ACHN (cell line): ENCODE measurements around the gene MAST1.
"Not testable (repeated sequence)": the region's sequence is repeated elsewhere in the genome, so short reads cannot be mapped to it uniquely, and the experiment has no call there.

Source experiments
- DNase-seq: peaks from one replicate; pipeline ENCODE4 v3.0.0-alpha.2; 2015
- in situ Hi-C: cut with HindIII; loops from 2 replicates; pipeline ENCODE4 v1.10.0; 2017; ENCODE audit warnings: low sequenced_read_pairs, low pct_ligation_motif_present, low pct_unique_long_range_greater_than_20kb

MAST1 gene

DNA sequence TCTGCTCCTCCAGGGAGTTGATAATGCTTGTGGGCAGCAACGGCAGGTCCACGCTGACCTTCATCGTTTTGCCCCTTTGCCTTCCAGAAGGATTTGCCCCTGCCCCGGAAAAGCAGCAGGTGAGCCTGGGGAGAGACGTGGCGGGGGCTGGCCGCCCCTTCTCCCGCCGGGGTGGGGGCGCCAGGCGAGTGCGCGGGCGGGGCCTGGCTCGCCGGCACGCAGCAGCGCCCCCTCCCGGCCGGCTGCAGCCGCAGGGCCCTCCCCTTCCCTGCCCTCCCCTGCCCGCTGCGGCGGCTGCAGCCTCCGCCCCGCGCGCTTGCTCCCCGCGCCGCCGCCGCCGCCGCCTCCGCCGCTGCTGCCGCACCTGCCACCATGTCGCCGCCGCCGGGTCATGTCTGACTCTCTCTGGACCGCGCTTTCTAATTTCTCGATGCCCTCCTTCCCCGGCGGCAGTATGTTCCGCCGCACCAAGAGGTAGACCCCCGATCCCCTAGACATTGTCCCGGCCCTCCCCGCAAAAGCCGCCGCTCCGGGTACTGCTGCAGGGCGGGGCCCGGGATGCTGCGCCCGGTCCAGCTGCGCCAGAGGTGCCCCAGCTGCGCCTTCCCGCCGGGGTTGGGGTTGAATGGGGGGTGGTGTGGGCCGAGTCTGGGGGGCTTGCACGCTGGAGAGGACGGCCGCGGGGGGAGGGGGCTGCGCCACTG, at the start of gene MAST1:
Gene MAST1 (plus strand): TSS at position 334 of the 704 bp plus-strand sequence. CDS start 58 bp downstream, at position 392.
- in situ Hi-C loops = no loop called here
- DNase-seq = peak; percentile 56

DNA sequence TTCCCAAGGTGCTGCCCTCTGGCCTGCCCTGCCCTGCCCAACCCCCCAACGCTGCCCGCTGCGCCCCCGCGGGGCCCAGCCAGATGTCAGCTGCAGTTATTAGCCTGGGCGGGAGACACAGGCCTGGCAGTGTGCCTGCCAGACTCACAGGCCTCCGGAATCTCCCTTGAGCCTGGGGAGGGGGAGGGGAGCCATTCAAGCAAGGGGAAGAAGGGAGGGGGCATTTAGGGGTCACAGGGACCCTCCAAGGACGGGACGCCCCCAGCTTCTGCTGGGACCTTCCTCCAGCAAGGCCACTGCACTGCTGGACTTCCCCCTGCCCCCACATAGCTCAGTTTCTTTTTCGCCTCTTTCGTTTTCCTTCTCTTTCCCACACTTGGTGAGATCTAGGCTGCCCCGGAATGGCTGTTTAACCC, 49.6 kb upstream of the MAST1 start:
- in situ Hi-C loops = no loop called here
- peak; percentile 51 for DNase-seq

- DNase-seq = no peak
- in situ Hi-C loops = no loop called here
Measured at GRCh38 chr19:12789098-12789903, 49.0 kb upstream of the MAST1 start.

- DNase-seq = peak; percentile 92
- in situ Hi-C loops = no loop called here
Measured at GRCh38 chr19:12789904-12790619, 48.3 kb upstream of the MAST1 start.

DNA sequence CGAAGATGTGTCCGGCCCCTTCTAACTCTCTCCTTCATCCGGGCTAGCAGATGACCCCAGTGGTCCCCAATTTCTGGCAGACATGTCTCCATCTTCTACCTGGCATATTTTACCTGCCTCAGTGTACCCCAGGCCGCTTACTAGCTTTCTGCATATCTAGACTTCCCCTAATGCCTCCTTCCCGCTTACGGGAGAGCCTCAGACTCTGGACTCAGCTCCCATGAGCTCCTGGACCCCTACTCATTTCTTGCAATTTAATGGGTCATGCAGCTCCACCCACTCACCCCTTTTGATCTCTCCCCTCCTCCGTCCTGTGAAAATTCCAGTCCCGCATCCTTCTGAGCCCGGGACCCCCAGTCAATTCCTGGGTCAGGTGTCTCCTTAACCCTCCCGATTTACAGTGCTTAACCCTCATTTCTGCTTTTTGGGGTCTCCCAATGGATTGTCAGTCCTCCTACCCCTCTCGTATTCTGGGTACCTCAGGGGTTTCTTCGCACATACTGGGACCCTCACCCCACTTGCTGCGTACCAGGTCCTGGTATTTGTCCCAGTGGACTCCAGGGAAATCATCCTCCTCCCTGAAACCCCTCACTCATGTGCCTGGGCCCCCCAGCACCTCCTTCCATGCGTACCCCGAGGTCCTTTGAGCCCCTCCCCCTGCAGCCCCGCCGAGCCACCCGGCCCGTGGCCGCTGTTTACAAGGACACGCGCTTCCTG, 47.5 kb upstream of the MAST1 start:
- DNase-seq = no peak
- in situ Hi-C loops = no loop called here

- peak; percentile 93 for DNase-seq
Measured at GRCh38 chr19:12791345-12792050, 46.8 kb upstream of the MAST1 start, which contains the start of gene JUNB. JUNB (plus strand) TSS chr19:12791486; CDS start chr19:12791772, 286 bp downstream.

GRCh38 chr19:12792051-12792852, 46.1 kb upstream of the MAST1 start:
- in situ Hi-C loops = no loop called here
- peak; percentile 55 for DNase-seq

More at GRCh38 chr19:12791345-12792050, 46.8 kb upstream of the MAST1 start, which contains the start of gene JUNB:
- in situ Hi-C loops = no loop called here

DNA sequence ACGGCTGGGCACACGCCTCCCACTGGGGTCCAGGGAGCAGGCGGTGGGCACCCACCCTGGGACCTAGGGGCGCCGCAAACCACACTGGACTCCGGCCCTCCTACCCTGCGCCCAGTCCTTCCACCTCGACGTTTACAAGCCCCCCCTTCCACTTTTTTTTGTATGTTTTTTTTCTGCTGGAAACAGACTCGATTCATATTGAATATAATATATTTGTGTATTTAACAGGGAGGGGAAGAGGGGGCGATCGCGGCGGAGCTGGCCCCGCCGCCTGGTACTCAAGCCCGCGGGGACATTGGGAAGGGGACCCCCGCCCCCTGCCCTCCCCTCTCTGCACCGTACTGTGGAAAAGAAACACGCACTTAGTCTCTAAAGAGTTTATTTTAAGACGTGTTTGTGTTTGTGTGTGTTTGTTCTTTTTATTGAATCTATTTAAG, 45.4 kb upstream of the MAST1 start:
- in situ Hi-C loops = no loop called here
- no peak for DNase-seq

DNA sequence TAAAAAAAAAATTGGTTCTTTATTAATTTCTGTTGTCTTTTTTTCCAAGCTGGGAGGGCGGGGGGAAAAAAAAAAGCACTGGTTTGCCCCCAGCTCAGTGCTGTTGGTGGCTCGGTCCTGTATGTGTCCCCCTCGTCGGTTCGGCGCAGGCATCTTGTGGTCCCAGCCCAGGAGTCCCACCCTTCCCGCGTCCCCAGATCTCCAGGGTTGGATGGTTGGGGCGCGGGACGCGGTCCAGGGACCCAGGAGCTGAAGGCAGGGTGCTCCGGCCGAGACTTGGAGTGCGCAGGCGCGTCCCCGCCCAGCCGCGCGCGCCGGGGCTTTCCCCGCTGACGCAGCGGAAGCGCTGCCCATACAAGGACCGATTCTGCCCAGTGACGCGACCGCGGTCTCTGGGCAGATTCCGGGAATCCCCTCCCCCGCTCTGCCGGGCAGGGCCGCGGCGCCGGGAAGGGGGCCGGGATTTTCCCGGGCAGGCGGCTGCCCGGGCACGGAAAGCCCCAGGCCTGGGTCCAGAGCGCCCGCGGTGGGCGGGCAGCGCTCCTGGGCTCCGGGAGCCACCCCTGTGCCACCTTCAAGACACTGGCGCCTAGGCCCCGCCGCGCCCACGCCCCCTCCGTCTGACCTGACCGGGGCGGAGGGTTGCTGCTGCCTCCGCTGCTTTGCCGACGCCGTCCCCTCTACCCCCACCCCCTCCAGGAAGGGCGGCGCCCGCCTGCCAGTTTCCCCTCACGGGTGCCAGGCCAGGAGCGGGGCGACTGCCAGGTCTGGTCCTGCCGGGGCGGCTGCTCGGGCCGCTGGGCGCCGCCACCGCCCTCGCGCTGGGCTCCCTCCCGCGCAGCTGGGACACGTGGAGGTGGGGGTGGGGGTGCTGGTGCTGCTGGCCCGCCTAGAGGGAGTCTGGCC, 44.8 kb upstream of the MAST1 start:
- DNase-seq = peak; percentile 91
- in situ Hi-C loops = no loop called here

DNA sequence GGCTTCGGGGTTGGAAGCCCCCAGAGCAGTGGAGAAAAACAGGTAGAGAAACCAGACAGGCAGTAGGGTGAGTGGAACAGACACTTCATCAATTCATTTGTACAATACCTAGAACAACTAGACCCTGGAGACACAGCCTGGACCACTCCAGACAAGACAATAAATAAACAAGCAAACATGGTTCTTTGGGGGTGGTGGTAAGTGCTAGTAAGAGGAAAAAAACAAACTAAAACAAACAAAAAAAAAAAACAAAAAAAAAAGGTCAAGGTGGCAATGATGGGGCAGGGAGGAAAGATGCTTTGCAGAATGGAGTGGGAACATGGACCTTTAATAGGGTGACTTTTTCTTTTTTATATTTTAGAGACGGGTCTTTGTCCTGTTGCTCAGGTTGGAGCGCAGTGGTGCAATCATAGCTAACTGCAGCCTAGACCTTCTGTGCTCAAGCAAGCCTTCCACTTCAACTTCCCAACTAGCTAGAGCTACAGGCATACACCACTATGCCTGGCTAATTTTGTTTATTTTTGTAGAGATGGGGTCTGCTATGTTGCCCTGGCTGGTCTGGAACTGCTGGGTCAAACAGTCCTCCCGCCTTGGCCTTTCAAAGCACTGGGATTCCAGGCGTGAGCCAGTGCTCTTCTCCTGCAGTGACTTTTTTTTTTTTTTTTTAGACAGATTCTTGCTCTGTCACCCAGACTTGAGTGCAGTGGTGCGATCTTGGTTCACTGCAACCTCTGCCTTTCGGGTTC, 43.9 kb upstream of the MAST1 start:
- in situ Hi-C loops = no loop called here
- no peak for DNase-seq

DNA sequence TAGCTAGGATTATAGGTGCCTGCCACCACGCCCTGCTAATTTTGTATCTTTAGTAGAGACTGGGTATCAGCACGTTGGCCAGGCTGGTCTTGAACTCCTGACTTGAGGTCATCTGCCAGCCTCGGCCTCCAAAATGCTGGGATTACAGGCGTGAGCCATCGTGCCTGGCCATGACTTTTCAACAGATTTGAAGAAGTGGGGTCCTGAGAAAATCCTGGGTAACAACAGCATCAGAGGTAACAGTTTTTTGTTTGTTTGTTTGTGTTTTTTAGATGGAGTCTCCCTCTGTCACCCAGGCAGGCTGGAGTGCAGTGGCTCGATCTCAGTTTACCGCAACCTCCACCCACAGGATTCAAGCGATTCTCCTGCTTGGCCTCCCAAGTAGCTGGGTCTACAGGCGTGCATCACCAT, 43.3 kb upstream of the MAST1 start:
- no peak for DNase-seq
- in situ Hi-C loops = no loop called here

- in situ Hi-C loops = no loop called here
- DNase-seq = peak; percentile 75
Measured at GRCh38 chr19:12796146-12797071, 41.9 kb upstream of the MAST1 start.

- in situ Hi-C loops = no loop called here
- DNase-seq = no peak
Measured at GRCh38 chr19:12797141-12797587, 41.2 kb upstream of the MAST1 start.

DNA sequence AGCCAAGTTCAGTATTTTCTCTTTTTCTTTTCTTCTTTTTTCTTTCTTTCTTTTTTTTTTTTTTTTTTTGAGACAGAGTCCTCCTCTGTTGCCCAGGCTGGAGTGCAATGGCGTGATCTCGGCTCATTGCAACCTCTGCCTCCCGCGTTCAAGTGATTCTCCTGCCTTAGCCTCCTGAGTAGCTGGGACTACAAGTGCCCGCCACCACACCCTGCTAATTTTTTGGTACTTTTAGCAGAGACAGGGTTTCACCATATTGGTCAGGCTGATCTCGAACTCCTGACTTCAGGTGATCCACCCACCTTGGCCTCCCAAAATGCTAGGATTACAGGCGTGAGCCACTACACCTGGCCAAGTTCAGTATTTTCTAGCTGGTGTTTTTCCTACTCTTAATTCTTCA, 40.7 kb upstream of the MAST1 start:
- DNase-seq, in situ Hi-C loops: not testable (repeated sequence)
